GM23338 (cell line): ENCODE data around the gene CUEDC2. TPM values are rescaled to one million over a fixed set of nuclear protein-coding genes. Genes with fewer than 3 reads are reported as not detected.

Experiments used
- ATAC-seq: fragments of 200-7000 bp; cut with Tn5 transposase; 3 replicates; pipeline ENCODE4 v1.9.1; 2020
- DNase-seq: peaks from one replicate; pipeline ENCODE4 v3.0.0-alpha.2; 2015; ENCODE audit warnings: low spot score
- H2AFZ ChIP-seq: fragments of 200-600 bp; sonication (generic); 2 replicates; pipeline ENCODE4 v1.8.0; 2016; ENCODE audit warnings: antibody characterized with exemption, mild to moderate bottlenecking, moderate library complexity
- H3F3A ChIP-seq: fragments of 200-600 bp; sonication (generic); replicated peaks from 2 replicates; pipeline ENCODE4 v1.8.0; 2017; ENCODE audit warnings: antibody characterized with exemption, mixed run types, low read depth
- H3K27ac ChIP-seq: fragments of 200-600 bp; sonication (generic); 2 replicates; pipeline ENCODE4 v1.6.1; 2016; ENCODE audit warnings: low read depth
- H3K27me3 ChIP-seq: fragments of 200-600 bp; sonication (generic); 2 replicates; pipeline ENCODE4 v1.8.0; 2016; ENCODE audit warnings: mild to moderate bottlenecking, mixed run types, moderate library complexity; ENCODE audit not compliant: insufficient read depth
- H3K36me3 ChIP-seq: fragments of 200-600 bp; sonication (generic); 2 replicates; pipeline ENCODE4 v1.8.0; 2016; ENCODE audit warnings: mild to moderate bottlenecking; ENCODE audit not compliant: insufficient read depth
- H3K4me1 ChIP-seq: fragments of 200-600 bp; sonication (generic); 2 replicates; pipeline ENCODE4 v1.8.0; 2016; ENCODE audit warnings: mild to moderate bottlenecking, moderate library complexity; ENCODE audit not compliant: insufficient read depth
- H3K4me2 ChIP-seq: fragments of 200-600 bp; sonication (generic); 2 replicates; pipeline ENCODE4 v1.7.1; 2017; ENCODE audit warnings: mixed run types
- H3K4me3 ChIP-seq: fragments of 200-600 bp; sonication (generic); 2 replicates; pipeline ENCODE4 v1.6.1; 2016; ENCODE audit warnings: mixed run types
- H3K79me2 ChIP-seq: fragments of 200-600 bp; sonication (generic); replicated peaks from 2 replicates; pipeline ENCODE4 v1.8.0; 2017; ENCODE audit warnings: mild to moderate bottlenecking; ENCODE audit not compliant: insufficient read depth
- H3K9me2 ChIP-seq: fragments of 200-600 bp; sonication (generic); 2 replicates; pipeline ENCODE4 v1.8.0; 2017; ENCODE audit not compliant: insufficient read depth
- H4K20me1 ChIP-seq: fragments of 200-600 bp; sonication (generic); replicated peaks from 2 replicates; pipeline ENCODE4 v1.8.0; 2017; ENCODE audit warnings: mild to moderate bottlenecking; ENCODE audit not compliant: insufficient read depth
- H3K27ac Mint-ChIP-seq: 2 replicates; pipeline ENCODE4 v1.8.0; 2020; ENCODE audit warnings: inconsistent platforms, mild to moderate bottlenecking, moderate library complexity, mixed read lengths
- H3K27me3 Mint-ChIP-seq: 3 replicates; pipeline ENCODE4 v1.8.0; 2022; ENCODE audit warnings: low read depth, mild to moderate bottlenecking, moderate library complexity, mixed read lengths, inconsistent platforms; ENCODE audit not compliant: insufficient read depth, poor library complexity
- H3K36me3 Mint-ChIP-seq: 3 replicates; pipeline ENCODE4 v1.8.0; 2021; ENCODE audit warnings: low read depth, mild to moderate bottlenecking, inconsistent platforms, moderate library complexity, mixed read lengths
- H3K4me1 Mint-ChIP-seq: 3 replicates; pipeline ENCODE4 v1.8.0; 2020; ENCODE audit warnings: mild to moderate bottlenecking, inconsistent platforms, mixed read lengths
- H3K4me3 Mint-ChIP-seq: 3 replicates; pipeline ENCODE4 v1.8.0; 2021; ENCODE audit warnings: moderate library complexity, mild to moderate bottlenecking, inconsistent platforms, mixed read lengths
- H3K9me3 Mint-ChIP-seq: 3 replicates; pipeline ENCODE4 v1.8.0; 2020; ENCODE audit warnings: moderate library complexity, mild to moderate bottlenecking, inconsistent platforms, mixed read lengths
- CREB1 ChIP-seq: fragments of 250-450 bp; sonication (Bioruptor Pico); IDR thresholded peaks from 2 replicates; pipeline ENCODE4 v1.5.0; 2020; ENCODE audit warnings: low read depth, mild to moderate bottlenecking, moderate library complexity
- JUNB ChIP-seq: IDR thresholded peaks from one replicate; pipeline ENCODE4 v1.6.1; 2016; ENCODE audit warnings: antibody characterized with exemption; ENCODE audit not compliant: unreplicated experiment
- POLR2AphosphoS5 ChIP-seq: IDR thresholded peaks from 2 replicates; pipeline ENCODE4 v1.6.1; 2016; ENCODE audit warnings: antibody characterized with exemption, low read depth
- ZNF331 ChIP-seq: fragments of 250-450 bp; sonication (Bioruptor Pico); IDR thresholded peaks from 2 replicates; pipeline ENCODE4 v1.5.0; 2020; ENCODE audit warnings: low read depth, mild to moderate bottlenecking, moderate library complexity
- polyA plus RNA-seq: library from polyadenylated mRNA; unstranded; fragments of >200 nt; fragmentation: Nextera tagmentation; extraction: Ambion mirVana; gene quantifications from 2 replicates; pipeline ENCODE4 v1.2.1, GENCODE V29; 2016
- total RNA-seq: library from RNA; depleted of rRNA; stranded (reverse); fragments of >200 nt; shearing (Covaris generic); gene quantifications from 2 replicates; pipeline ENCODE4 v1.2.3, GENCODE V29; 2014
- TF ChIP-seq, protein P1 (sequence below): IDR thresholded peaks from one replicate; pipeline ENCODE4 v1.6.1; 2018; ENCODE audit warnings: antibody characterized with exemption; ENCODE audit not compliant: unreplicated experiment
- TF ChIP-seq, protein P2 (sequence below): IDR thresholded peaks from 2 replicates; pipeline ENCODE4 v1.6.1; 2016; ENCODE audit warnings: antibody characterized with exemption

Gene CUEDC2
- total and polyA plus RNA-seq, 2 experiments from 2014 or later = 39.2 to 47.3 TPM

DNA sequence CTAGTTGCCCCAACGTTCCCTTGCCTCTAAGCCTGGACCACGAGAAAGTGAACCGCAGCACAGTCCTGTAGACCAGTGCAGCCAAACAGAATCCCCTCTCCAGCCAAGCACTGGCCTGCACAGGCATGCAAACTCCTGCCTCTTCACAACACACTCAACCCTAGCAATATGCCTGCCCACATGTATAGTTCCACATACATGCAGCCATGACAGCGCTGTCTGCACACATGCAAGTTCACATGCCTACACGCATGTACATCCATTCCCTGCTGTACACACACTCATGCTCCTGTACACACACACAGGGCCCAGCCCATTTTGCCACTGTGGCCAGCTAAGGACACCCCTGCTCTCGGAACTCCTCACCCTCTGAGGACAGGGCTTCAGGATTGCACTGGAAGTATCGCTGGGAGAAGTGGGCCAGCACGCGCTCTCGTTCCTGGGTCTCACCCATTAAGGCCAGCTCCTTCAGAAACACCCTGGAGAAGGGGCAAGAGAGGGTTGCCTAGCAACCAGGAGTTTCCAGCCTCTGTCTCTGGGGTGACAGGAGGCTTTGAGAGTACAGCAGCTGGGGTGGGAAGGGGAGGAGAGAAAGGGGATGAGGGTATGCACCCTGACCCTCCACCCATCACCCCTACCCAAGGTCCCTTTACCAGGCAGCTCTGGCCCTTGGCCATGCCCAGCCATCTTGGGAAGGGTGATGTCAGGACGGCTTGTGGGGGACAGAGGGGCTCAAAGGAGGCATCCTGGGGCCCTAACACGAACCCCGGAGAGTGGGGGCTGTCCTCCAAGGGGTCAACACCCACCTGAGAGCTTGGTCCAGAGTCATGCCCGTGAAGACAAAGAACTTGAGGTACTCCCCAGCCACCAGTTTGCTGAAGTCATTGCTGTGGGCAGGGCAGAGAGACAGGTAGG is 20.8 kb downstream of the CUEDC2 start:
- Mint-ChIP-seq H3K27me3 (peaks cover 52% of the 10 kb centered on the region), H3K4me3 (peak overlapping the region; percentile 61), H3K36me3 (peaks cover 2% of the 10 kb centered on the region; the same call in 1 of the 3 replicates), H3K27ac (no peak overlapping the region), H3K4me1 (peaks cover 34% of the 10 kb centered on the region), H3K9me3 (no peaks in the 10 kb centered on the region)
- peaks cover 53% of the 10 kb centered on the region for H3K27me3 ChIP-seq
- ATAC-seq (no peak), DNase-seq (no peak)
- no peaks in the 10 kb centered on the region for H3K9me2 ChIP-seq
- no peak for TF ChIP-seq ZNF331 (CRISPR knock-in tag)
- no peaks in the 10 kb centered on the region for H3K36me3 ChIP-seq
- H3K27ac ChIP-seq = no peak overlapping the region
- H4K20me1 ChIP-seq = no peaks in the 10 kb centered on the region
- H3K4me2 ChIP-seq = peak overlapping the region; percentile 98
- 0 out of 2 replicates have a peak overlapping the region, but pooled peaks have one; percentile 94 for H2AFZ ChIP-seq
- H3K4me3 ChIP-seq = peak overlapping the region; percentile 75
- H3K79me2 ChIP-seq = no peaks in the 10 kb centered on the region
- peaks cover 16% of the 10 kb centered on the region for H3K4me1 ChIP-seq
- peaks cover 7% of the 10 kb centered on the region for H3F3A ChIP-seq

DNA sequence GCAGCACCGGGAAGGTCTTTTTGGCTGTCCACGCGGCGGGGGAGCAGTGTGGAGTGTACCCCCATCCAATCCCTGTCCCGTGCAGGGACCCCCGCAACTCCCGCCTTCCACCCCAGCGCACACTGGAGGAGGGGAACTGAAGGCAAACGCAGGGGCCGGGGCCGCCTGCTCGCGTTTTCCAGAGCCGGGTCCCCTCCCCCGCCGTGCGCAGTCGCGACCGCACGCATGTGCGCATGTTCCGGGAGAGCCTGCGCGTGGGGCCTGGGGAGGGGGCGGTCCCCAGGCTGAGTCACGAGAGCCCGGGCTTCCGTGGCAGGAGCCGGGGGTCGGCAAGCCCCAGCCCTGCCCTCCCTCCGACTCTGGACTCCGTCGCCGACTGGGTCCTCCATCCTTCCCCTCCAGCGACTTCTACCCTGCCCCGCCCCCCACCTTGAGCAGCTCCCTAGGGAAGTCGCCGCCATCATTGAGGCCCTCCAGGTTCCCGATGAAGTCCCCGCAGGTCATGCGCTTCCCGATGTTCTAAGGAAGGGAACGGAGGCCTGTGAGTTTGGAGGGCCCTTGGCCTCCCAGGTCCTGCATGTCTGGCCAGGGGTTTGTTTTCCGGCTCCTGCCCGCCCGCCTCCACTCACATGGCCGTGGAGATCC is 21.8 kb downstream of the CUEDC2 start:
- Mint-ChIP-seq H3K4me3 (peak overlapping the region; percentile 61), H3K4me1 (peaks cover 31% of the 10 kb centered on the region), H3K9me3 (no peaks in the 10 kb centered on the region), H3K36me3 (peaks cover 2% of the 10 kb centered on the region; the same call in 1 of the 3 replicates), H3K27me3 (peaks cover 56% of the 10 kb centered on the region), H3K27ac (no peak overlapping the region)
- H3F3A ChIP-seq = peaks cover 7% of the 10 kb centered on the region
- H3K4me2 ChIP-seq = peak overlapping the region; percentile 98
- peaks cover 53% of the 10 kb centered on the region for H3K27me3 ChIP-seq
- H4K20me1 ChIP-seq = no peaks in the 10 kb centered on the region
- TF ChIP-seq, protein P1, sequence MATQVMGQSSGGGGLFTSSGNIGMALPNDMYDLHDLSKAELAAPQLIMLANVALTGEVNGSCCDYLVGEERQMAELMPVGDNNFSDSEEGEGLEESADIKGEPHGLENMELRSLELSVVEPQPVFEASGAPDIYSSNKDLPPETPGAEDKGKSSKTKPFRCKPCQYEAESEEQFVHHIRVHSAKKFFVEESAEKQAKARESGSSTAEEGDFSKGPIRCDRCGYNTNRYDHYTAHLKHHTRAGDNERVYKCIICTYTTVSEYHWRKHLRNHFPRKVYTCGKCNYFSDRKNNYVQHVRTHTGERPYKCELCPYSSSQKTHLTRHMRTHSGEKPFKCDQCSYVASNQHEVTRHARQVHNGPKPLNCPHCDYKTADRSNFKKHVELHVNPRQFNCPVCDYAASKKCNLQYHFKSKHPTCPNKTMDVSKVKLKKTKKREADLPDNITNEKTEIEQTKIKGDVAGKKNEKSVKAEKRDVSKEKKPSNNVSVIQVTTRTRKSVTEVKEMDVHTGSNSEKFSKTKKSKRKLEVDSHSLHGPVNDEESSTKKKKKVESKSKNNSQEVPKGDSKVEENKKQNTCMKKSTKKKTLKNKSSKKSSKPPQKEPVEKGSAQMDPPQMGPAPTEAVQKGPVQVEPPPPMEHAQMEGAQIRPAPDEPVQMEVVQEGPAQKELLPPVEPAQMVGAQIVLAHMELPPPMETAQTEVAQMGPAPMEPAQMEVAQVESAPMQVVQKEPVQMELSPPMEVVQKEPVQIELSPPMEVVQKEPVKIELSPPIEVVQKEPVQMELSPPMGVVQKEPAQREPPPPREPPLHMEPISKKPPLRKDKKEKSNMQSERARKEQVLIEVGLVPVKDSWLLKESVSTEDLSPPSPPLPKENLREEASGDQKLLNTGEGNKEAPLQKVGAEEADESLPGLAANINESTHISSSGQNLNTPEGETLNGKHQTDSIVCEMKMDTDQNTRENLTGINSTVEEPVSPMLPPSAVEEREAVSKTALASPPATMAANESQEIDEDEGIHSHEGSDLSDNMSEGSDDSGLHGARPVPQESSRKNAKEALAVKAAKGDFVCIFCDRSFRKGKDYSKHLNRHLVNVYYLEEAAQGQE = peak; percentile 17
- TF ChIP-seq CREB1 (CRISPR knock-in tag) (no peak), JUNB (no peak), POLR2AphosphoS5 (peak; percentile 62)
- TF ChIP-seq, protein P2, sequence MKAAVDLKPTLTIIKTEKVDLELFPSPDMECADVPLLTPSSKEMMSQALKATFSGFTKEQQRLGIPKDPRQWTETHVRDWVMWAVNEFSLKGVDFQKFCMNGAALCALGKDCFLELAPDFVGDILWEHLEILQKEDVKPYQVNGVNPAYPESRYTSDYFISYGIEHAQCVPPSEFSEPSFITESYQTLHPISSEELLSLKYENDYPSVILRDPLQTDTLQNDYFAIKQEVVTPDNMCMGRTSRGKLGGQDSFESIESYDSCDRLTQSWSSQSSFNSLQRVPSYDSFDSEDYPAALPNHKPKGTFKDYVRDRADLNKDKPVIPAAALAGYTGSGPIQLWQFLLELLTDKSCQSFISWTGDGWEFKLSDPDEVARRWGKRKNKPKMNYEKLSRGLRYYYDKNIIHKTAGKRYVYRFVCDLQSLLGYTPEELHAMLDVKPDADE = no peak
- H3K79me2 ChIP-seq = no peaks in the 10 kb centered on the region
- peak overlapping the region; percentile 94 for H2AFZ ChIP-seq
- peak; percentile 39 for ATAC-seq
- H3K36me3 ChIP-seq = no peaks in the 10 kb centered on the region
- peaks cover 16% of the 10 kb centered on the region for H3K4me1 ChIP-seq
- H3K27ac ChIP-seq = no peak overlapping the region
- H3K9me2 ChIP-seq = no peaks in the 10 kb centered on the region
- peak; percentile 80 for DNase-seq
- peak overlapping the region; percentile 75 for H3K4me3 ChIP-seq
